Smooth muscle cell (in vitro differentiated cells): ENCODE data around the gene FKBP8. TPM values are rescaled to one million over a fixed set of nuclear protein-coding genes. Genes with fewer than 3 reads are reported as not detected.

ENCODE experiments used
- DNase-seq: peaks from one replicate; lab custom pipeline; 2025; ENCODE audit not compliant: unreplicated experiment; lab: John Stamatoyannopoulos, UW
- H2AFZ ChIP-seq: fragments of 200-600 bp; sonication (generic); 2 replicates; pipeline ENCODE4 v1.6.0; 2016; ENCODE audit warnings: antibody characterized with exemption, low read depth, mild to moderate bottlenecking
- H3F3A ChIP-seq: fragments of 200-600 bp; sonication (generic); 2 replicates; pipeline ENCODE4 v1.6.0; 2017; ENCODE audit warnings: antibody characterized with exemption, low read depth
- H3K27ac ChIP-seq: fragments of 200-600 bp; sonication (generic); 2 replicates; pipeline ENCODE4 v1.5.1; 2016; ENCODE audit warnings: low read depth, mild to moderate bottlenecking
- H3K27me3 ChIP-seq: fragments of 200-600 bp; sonication (generic); 2 replicates; pipeline ENCODE4 v1.6.1; 2016; ENCODE audit warnings: low read depth, mild to moderate bottlenecking
- H3K36me3 ChIP-seq: fragments of 200-600 bp; sonication (generic); 2 replicates; pipeline ENCODE4 v1.5.1; 2016; ENCODE audit warnings: low read depth
- H3K4me1 ChIP-seq: fragments of 200-600 bp; sonication (generic); 2 replicates; pipeline ENCODE4 v1.5.1; 2016; ENCODE audit warnings: low read depth
- H3K4me2 ChIP-seq: fragments of 200-600 bp; sonication (generic); 2 replicates; pipeline ENCODE4 v1.6.0; 2016; ENCODE audit warnings: mild to moderate bottlenecking
- H3K4me3 ChIP-seq: fragments of 200-600 bp; sonication (generic); 2 replicates; pipeline ENCODE4 v1.5.1; 2016; ENCODE audit warnings: mild to moderate bottlenecking
- H3K79me2 ChIP-seq: fragments of 200-600 bp; sonication (generic); 2 replicates; pipeline ENCODE4 v1.6.0; 2016; ENCODE audit warnings: low read depth, mild to moderate bottlenecking
- H3K9ac ChIP-seq: fragments of 200-600 bp; sonication (generic); 2 replicates; pipeline ENCODE4 v1.6.0; 2016; ENCODE audit warnings: low read depth
- H3K9me3 ChIP-seq: fragments of 200-600 bp; sonication (generic); replicated peaks from 2 replicates; pipeline ENCODE4 v1.5.1; 2016; ENCODE audit warnings: low read depth
- H4K20me1 ChIP-seq: fragments of 200-600 bp; sonication (generic); 2 replicates; pipeline ENCODE4 v1.6.0; 2016; ENCODE audit warnings: low read depth
- CTCF ChIP-seq: fragments of 200-600 bp; sonication (generic); IDR thresholded peaks from 2 replicates; pipeline ENCODE4 v1.5.1; 2017; ENCODE audit warnings: borderline replicate concordance, mild to moderate bottlenecking, antibody characterized with exemption; ENCODE audit not compliant: insufficient read depth, poor library complexity, severe bottlenecking
- WGBS: methylation state at CpG from one replicate; pipeline ENCODE4 v1.1.7; 2016; ENCODE audit warnings: low lambda C conversion rate; 5-methylcytosine and 5-hydroxymethylcytosine counted together
- polyA plus RNA-seq: library from polyadenylated mRNA; unstranded; fragments of >200 nt; fragmentation: Nextera tagmentation; extraction: Ambion mirVana; gene quantifications from 2 replicates; pipeline ENCODE4 v1.2.1, GENCODE V29; 2016
- total RNA-seq: library from RNA; depleted of rRNA; stranded (reverse); fragments of >200 nt; gene quantifications from 2 replicates; pipeline ENCODE4 v1.2.3, GENCODE V29; 2014

FKBP8 gene
- total and polyA plus RNA-seq, 2 experiments from 2014 or later: 143 to 358 TPM

- H3K27ac ChIP-seq: peak overlapping the region; percentile 94
- no peaks in the 10 kb centered on the region for H3K4me1 ChIP-seq
- peaks cover 100% of the 10 kb centered on the region for H4K20me1 ChIP-seq
- no peaks in the 10 kb centered on the region for H3K27me3 ChIP-seq
- TF ChIP-seq CTCF: no peak
- peak overlapping the region; percentile 35 for H3K9ac ChIP-seq
- H3K36me3 ChIP-seq: no peaks in the 10 kb centered on the region
- no peak overlapping the region for H3K4me3 ChIP-seq
- 85% methylated on average over 11 of the region's 11 CpGs for WGBS
- peaks cover 99% of the 10 kb centered on the region for H3K79me2 ChIP-seq
- H2AFZ ChIP-seq: no peak overlapping the region
- H3F3A ChIP-seq: peaks cover 5% of the 10 kb centered on the region
- no peak for DNase-seq
- no peak overlapping the region for H3K4me2 ChIP-seq
- no peaks in the 10 kb centered on the region for H3K9me3 ChIP-seq
Measured at GRCh38 chr19:18513868-18514267, 29.5 kb downstream of the FKBP8 start.

- no peak overlapping the region for H3K27ac ChIP-seq
- H3K9ac ChIP-seq: no peak overlapping the region
- WGBS: 99% methylated on average over 8 of the region's 8 CpGs
- no peaks in the 10 kb centered on the region for H3K9me3 ChIP-seq
- no peaks in the 10 kb centered on the region for H3K4me1 ChIP-seq
- H3K36me3 ChIP-seq: no peaks in the 10 kb centered on the region
- TF ChIP-seq CTCF: no peak
- no peak for DNase-seq
- H3K79me2 ChIP-seq: peaks cover 99% of the 10 kb centered on the region
- no peaks in the 10 kb centered on the region for H3K27me3 ChIP-seq
- H3K4me2 ChIP-seq: no peak overlapping the region
- peaks cover 100% of the 10 kb centered on the region for H4K20me1 ChIP-seq
- peaks cover 2% of the 10 kb centered on the region for H3F3A ChIP-seq
- H3K4me3 ChIP-seq: no peak overlapping the region
- H2AFZ ChIP-seq: no peak overlapping the region
Measured at GRCh38 chr19:18510216-18510615, 33.2 kb downstream of the FKBP8 start.

GRCh38 chr19:18508585-18508984 lies 34.8 kb downstream of the FKBP8 start:
- H3K4me2 ChIP-seq: no peak overlapping the region
- peaks cover 100% of the 10 kb centered on the region for H3K79me2 ChIP-seq
- no peaks in the 10 kb centered on the region for H3K4me1 ChIP-seq
- no peaks in the 10 kb centered on the region for H3K9me3 ChIP-seq
- no peak for DNase-seq
- no peaks in the 10 kb centered on the region for H3F3A ChIP-seq
- TF ChIP-seq CTCF: no peak
- no peak overlapping the region for H2AFZ ChIP-seq
- no peaks in the 10 kb centered on the region for H3K36me3 ChIP-seq
- H3K9ac ChIP-seq: no peak overlapping the region
- 96% methylated on average over 7 of the region's 7 CpGs for WGBS
- H3K4me3 ChIP-seq: no peak overlapping the region
- H3K27ac ChIP-seq: no peak overlapping the region
- H3K27me3 ChIP-seq: no peaks in the 10 kb centered on the region
- H4K20me1 ChIP-seq: peaks cover 100% of the 10 kb centered on the region

- H4K20me1 ChIP-seq: peaks cover 100% of the 10 kb centered on the region
- no peak overlapping the region for H3K4me2 ChIP-seq
- no peaks in the 10 kb centered on the region for H3K36me3 ChIP-seq
- peaks cover 99% of the 10 kb centered on the region for H3K79me2 ChIP-seq
- H3K9ac ChIP-seq: no peak overlapping the region
- H3F3A ChIP-seq: no peaks in the 10 kb centered on the region
- no peak overlapping the region for H3K27ac ChIP-seq
- no peaks in the 10 kb centered on the region for H3K4me1 ChIP-seq
- H3K4me3 ChIP-seq: no peak overlapping the region
- 92% methylated on average over 11 of the region's 11 CpGs for WGBS
- TF ChIP-seq CTCF: no peak
- H2AFZ ChIP-seq: no peak overlapping the region
- H3K27me3 ChIP-seq: no peaks in the 10 kb centered on the region
- no peak for DNase-seq
- no peaks in the 10 kb centered on the region for H3K9me3 ChIP-seq
Measured at GRCh38 chr19:18507727-18508440, 35.5 kb downstream of the FKBP8 start.
